SK-N-SH treated with all-trans-retinoic acid at 6 μM for 48 hours (cell line): ENCODE data around the gene CST9.
"Not testable (repeated sequence)": the region's sequence is repeated elsewhere in the genome, so short reads cannot be mapped to it uniquely, and the experiment has no call there.

ENCODE experiments used
- ATAC-seq: fragments of 200-7000 bp; cut with Tn5 transposase; 3 replicates; pipeline ENCODE4 v1.9.1; 2020; ENCODE audit warnings: mild to moderate bottlenecking, moderate library complexity
- ARNTL ChIP-seq: fragments of 450-650 bp; formaldehyde crosslinking; IDR thresholded peaks from 2 replicates; pipeline ENCODE4 v1.5.0; 2020; ENCODE audit warnings: low read depth, mild to moderate bottlenecking, moderate library complexity, borderline replicate concordance
- BACH2 ChIP-seq: fragments of 250-450 bp; sonication (Bioruptor Pico); IDR thresholded peaks from 2 replicates; pipeline ENCODE4 v1.9.0; 2021; ENCODE audit warnings: mild to moderate bottlenecking, borderline replicate concordance
- CSDC2 ChIP-seq: fragments of 250-450 bp; sonication (Bioruptor Pico); IDR thresholded peaks from 2 replicates; pipeline ENCODE4 v1.5.0; 2020; ENCODE audit warnings: mild to moderate bottlenecking, moderate library complexity
- ESRRG ChIP-seq: fragments of 250-450 bp; sonication (Bioruptor Pico); IDR thresholded peaks from 2 replicates; pipeline ENCODE4 v1.6.1; 2021; ENCODE audit warnings: mild to moderate bottlenecking
- GLIS3 ChIP-seq: fragments of 250-450 bp; sonication (Bioruptor Pico); IDR thresholded peaks from 2 replicates; pipeline ENCODE4 v1.5.0; 2020; ENCODE audit warnings: mild to moderate bottlenecking, moderate library complexity
- ISL1 ChIP-seq: fragments of 250-450 bp; sonication (Bioruptor Pico); IDR thresholded peaks from 2 replicates; pipeline ENCODE4 v2.1.2; 2022; ENCODE audit warnings: mild to moderate bottlenecking, moderate library complexity
- OSR1 ChIP-seq: fragments of 250-450 bp; sonication (Bioruptor Pico); IDR thresholded peaks from 2 replicates; pipeline ENCODE4 v1.8.0; 2022; ENCODE audit warnings: moderate library complexity, mild to moderate bottlenecking, inconsistent platforms
- PPARA ChIP-seq: fragments of 250-450 bp; sonication (Bioruptor Pico); IDR thresholded peaks from 2 replicates; pipeline ENCODE4 v1.5.0; 2020; ENCODE audit warnings: mild to moderate bottlenecking, borderline replicate concordance
- RARB ChIP-seq: fragments of 250-450 bp; sonication (Bioruptor Pico); IDR thresholded peaks from 2 replicates; pipeline ENCODE4 v1.8.0; 2021; ENCODE audit warnings: mild to moderate bottlenecking, moderate library complexity
- TCF4 ChIP-seq: fragments of 250-450 bp; sonication (Bioruptor Pico); IDR thresholded peaks from 2 replicates; pipeline ENCODE4 v1.8.0; 2021; ENCODE audit warnings: mild to moderate bottlenecking, moderate library complexity, borderline replicate concordance
- TOX ChIP-seq: fragments of 250-450 bp; sonication (Bioruptor Pico); IDR thresholded peaks from 2 replicates; pipeline ENCODE4 v1.8.0; 2021; ENCODE audit warnings: mild to moderate bottlenecking, moderate library complexity, borderline replicate concordance
- ZC3H10 ChIP-seq: fragments of 250-450 bp; sonication (Bioruptor Pico); IDR thresholded peaks from 2 replicates; pipeline ENCODE4 v1.5.1; 2021; ENCODE audit warnings: mild to moderate bottlenecking, moderate library complexity
- ZFP3 ChIP-seq: fragments of 250-450 bp; sonication (Bioruptor Pico); IDR thresholded peaks from 2 replicates; pipeline ENCODE4 v1.5.0; 2020; ENCODE audit warnings: mild to moderate bottlenecking, moderate library complexity
- ZFP30 ChIP-seq: fragments of 450-650 bp; formaldehyde crosslinking; IDR thresholded peaks from 2 replicates; pipeline ENCODE4 v1.5.0; 2022; ENCODE audit warnings: mild to moderate bottlenecking, moderate library complexity
- ZNF565 ChIP-seq: fragments of 450-650 bp; formaldehyde crosslinking; conservative IDR thresholded peaks from 2 replicates; pipeline ENCODE4 v1.5.0; 2020; ENCODE audit warnings: low read depth, mild to moderate bottlenecking, moderate library complexity
- ZNF70 ChIP-seq: fragments of 450-650 bp; formaldehyde crosslinking; IDR thresholded peaks from 2 replicates; pipeline ENCODE4 v1.5.0; 2020; ENCODE audit warnings: mild to moderate bottlenecking, moderate library complexity
- ZNF8 ChIP-seq: fragments of 450-650 bp; formaldehyde crosslinking; IDR thresholded peaks from 2 replicates; pipeline ENCODE4 v1.5.0; 2020; ENCODE audit warnings: mild to moderate bottlenecking, moderate library complexity
- TF ChIP-seq, protein P1 (sequence below): fragments of 250-450 bp; sonication (Bioruptor Pico); IDR thresholded peaks from 2 replicates; pipeline ENCODE4 v1.5.0; 2020; ENCODE audit warnings: mild to moderate bottlenecking, moderate library complexity
- TF ChIP-seq, protein P2 (sequence below): fragments of 250-450 bp; sonication (Bioruptor Pico); IDR thresholded peaks from 2 replicates; pipeline ENCODE4 v1.8.0; 2020; ENCODE audit warnings: mild to moderate bottlenecking, moderate library complexity, borderline replicate concordance
- TF ChIP-seq, protein P3 (sequence below): fragments of 250-450 bp; sonication (Bioruptor Pico); IDR thresholded peaks from 2 replicates; pipeline ENCODE4 v1.8.0; 2021; ENCODE audit warnings: low read depth, mild to moderate bottlenecking, moderate library complexity, borderline replicate concordance

Gene CST9

DNA sequence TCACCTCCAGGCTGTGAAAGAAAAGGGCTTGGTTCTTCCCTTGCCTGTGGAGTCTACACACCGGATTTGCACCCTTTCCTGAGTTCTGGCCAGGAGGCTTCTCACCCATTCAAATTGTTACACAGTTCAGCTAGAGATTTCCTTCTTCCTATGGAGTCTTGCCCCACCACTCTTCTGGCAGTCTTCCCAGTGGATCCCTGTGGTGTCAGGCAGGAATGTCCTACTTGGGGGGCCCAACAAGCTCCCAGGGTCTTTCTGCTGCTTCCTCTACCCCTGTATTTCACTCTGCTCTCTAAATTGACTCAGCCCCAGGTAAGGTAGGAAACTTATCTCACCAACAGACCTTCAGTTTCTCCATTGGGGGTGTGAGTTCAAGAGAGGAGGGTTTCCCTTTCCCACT, 23.4 kb downstream of the CST9 start:
- ATAC-seq = no peak
- no peak for TF ChIP-seq ARNTL (CRISPR knock-in tag)
- TF ChIP-seq ISL1 (CRISPR knock-in tag) = no peak
- no peak for TF ChIP-seq RARB (CRISPR knock-in tag)
- no peak for TF ChIP-seq ZFP30 (CRISPR knock-in tag)
- no peak for TF ChIP-seq ZNF565 (CRISPR knock-in tag)
- TF ChIP-seq ZNF8 (CRISPR knock-in tag) = no peak
- TF ChIP-seq, protein P1, sequence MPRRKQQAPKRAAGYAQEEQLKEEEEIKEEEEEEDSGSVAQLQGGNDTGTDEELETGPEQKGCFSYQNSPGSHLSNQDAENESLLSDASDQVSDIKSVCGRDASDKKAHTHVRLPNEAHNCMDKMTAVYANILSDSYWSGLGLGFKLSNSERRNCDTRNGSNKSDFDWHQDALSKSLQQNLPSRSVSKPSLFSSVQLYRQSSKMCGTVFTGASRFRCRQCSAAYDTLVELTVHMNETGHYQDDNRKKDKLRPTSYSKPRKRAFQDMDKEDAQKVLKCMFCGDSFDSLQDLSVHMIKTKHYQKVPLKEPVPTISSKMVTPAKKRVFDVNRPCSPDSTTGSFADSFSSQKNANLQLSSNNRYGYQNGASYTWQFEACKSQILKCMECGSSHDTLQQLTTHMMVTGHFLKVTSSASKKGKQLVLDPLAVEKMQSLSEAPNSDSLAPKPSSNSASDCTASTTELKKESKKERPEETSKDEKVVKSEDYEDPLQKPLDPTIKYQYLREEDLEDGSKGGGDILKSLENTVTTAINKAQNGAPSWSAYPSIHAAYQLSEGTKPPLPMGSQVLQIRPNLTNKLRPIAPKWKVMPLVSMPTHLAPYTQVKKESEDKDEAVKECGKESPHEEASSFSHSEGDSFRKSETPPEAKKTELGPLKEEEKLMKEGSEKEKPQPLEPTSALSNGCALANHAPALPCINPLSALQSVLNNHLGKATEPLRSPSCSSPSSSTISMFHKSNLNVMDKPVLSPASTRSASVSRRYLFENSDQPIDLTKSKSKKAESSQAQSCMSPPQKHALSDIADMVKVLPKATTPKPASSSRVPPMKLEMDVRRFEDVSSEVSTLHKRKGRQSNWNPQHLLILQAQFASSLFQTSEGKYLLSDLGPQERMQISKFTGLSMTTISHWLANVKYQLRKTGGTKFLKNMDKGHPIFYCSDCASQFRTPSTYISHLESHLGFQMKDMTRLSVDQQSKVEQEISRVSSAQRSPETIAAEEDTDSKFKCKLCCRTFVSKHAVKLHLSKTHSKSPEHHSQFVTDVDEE (CRISPR knock-in tag) = no peak
- no peak for TF ChIP-seq TOX (CRISPR knock-in tag)
- no peak for TF ChIP-seq GLIS3 (CRISPR knock-in tag)
- TF ChIP-seq ZC3H10 (CRISPR knock-in tag) = no peak
- TF ChIP-seq, protein P2, sequence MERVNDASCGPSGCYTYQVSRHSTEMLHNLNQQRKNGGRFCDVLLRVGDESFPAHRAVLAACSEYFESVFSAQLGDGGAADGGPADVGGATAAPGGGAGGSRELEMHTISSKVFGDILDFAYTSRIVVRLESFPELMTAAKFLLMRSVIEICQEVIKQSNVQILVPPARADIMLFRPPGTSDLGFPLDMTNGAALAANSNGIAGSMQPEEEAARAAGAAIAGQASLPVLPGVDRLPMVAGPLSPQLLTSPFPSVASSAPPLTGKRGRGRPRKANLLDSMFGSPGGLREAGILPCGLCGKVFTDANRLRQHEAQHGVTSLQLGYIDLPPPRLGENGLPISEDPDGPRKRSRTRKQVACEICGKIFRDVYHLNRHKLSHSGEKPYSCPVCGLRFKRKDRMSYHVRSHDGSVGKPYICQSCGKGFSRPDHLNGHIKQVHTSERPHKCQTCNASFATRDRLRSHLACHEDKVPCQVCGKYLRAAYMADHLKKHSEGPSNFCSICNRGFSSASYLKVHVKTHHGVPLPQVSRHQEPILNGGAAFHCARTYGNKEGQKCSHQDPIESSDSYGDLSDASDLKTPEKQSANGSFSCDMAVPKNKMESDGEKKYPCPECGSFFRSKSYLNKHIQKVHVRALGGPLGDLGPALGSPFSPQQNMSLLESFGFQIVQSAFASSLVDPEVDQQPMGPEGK (CRISPR knock-in tag) = no peak
- TF ChIP-seq ZNF70 (CRISPR knock-in tag) = no peak
- no peak for TF ChIP-seq ZFP3 (CRISPR knock-in tag)
- TF ChIP-seq TCF4 (CRISPR knock-in tag) = no peak
- no peak for TF ChIP-seq PPARA (CRISPR knock-in tag)
- no peak for TF ChIP-seq BACH2 (CRISPR knock-in tag)
- TF ChIP-seq, protein P3, sequence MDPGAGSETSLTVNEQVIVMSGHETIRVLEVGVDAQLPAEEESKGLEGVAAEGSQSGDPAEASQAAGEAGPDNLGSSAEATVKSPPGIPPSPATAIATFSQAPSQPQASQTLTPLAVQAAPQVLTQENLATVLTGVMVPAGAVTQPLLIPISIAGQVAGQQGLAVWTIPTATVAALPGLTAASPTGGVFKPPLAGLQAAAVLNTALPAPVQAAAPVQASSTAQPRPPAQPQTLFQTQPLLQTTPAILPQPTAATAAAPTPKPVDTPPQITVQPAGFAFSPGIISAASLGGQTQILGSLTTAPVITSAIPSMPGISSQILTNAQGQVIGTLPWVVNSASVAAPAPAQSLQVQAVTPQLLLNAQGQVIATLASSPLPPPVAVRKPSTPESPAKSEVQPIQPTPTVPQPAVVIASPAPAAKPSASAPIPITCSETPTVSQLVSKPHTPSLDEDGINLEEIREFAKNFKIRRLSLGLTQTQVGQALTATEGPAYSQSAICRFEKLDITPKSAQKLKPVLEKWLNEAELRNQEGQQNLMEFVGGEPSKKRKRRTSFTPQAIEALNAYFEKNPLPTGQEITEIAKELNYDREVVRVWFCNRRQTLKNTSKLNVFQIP (CRISPR knock-in tag) = no peak
- TF ChIP-seq, all 23 proteins: peak for 0

DNA sequence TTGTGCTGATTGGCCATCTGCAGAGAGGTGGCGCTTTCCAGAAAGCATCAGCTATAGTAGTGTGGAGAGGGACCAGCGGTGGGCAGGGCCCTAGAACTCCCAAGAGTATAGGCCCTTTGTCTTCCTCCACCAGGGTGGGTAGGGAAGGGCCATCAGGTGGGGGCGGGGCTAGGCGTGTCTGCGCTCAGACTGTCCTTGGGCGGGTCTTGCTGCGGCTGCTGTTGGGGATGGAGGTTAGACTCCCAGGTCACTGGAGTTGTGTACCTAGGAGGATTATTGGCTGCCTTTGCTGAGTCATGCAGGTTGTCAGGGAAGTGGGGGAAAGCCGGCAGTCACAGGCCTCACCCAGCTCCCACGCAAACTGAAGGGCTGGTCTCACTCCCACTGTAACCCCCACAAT, 23.9 kb downstream of the CST9 start:
- not testable (repeated sequence) for ATAC-seq

DNA sequence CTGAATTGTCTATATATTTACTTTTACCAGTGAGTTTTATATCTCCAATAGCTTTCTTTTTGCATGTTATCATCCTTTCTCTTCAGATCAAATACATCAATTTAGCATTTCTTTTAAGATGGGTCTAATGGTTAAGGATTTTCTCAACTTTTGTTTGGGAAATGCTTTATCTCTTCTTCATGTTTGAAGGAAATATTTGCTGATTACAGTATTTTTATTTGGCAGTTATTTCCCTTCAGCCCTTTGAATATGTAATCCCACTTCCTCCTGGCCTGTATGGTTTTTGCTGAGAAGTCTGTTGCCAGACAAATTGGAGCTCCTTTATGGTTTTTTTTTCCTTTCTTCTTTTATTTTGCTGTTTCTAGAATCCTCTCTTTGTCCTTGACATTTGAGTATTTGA, 30.7 kb downstream of the CST9 start:
- TF ChIP-seq OSR1 (CRISPR knock-in tag) (no peak), RARB (CRISPR knock-in tag) (no peak), ZFP30 (CRISPR knock-in tag) (no peak), CSDC2 (CRISPR knock-in tag) (no peak), ESRRG (CRISPR knock-in tag) (no peak)
- ATAC-seq = no peak

DNA sequence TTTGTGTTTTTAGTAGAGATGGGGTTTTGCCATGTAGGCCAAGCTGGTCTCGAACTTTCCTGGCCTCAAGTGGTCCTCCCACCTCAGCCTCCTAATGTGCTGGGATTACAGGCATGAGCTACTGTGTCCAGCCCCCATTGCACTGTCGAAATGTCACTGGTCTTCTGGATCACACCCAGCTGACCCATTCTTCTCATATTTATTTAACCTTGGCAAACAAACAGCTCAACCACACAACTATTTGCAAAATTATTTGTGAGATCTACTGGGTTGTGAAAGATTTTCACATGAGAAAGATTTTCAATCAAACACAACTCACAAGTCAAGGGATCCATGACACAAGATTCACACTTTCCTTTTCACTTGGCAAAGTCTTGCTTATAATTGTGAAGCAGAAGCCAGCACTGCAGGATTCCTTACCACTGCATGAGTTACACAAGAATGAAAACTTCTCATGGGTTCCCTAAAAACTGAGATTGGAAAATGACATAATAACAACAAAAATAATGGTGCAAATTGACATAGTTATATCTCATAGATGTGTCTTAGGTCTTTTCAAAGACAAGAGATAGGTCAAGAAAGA, 35.4 kb downstream of the CST9 start:
- TF ChIP-seq, protein P1 (CRISPR knock-in tag) = no peak
- TF ChIP-seq GLIS3 (CRISPR knock-in tag) (no peak), TOX (CRISPR knock-in tag) (no peak), ZC3H10 (CRISPR knock-in tag) (no peak), ZNF565 (CRISPR knock-in tag) (no peak), PPARA (CRISPR knock-in tag) (no peak), BACH2 (CRISPR knock-in tag) (no peak), ISL1 (CRISPR knock-in tag) (no peak), ZNF70 (CRISPR knock-in tag) (no peak)
- TF ChIP-seq, protein P2 (CRISPR knock-in tag) = no peak
- TF ChIP-seq, all 23 proteins: peak for 0
- no peak for ATAC-seq
